Midbrain (tissue), 1 donor: ENCODE measurements around the gene ZDHHC9.
"Not testable (repeated sequence)": the region's sequence is repeated elsewhere in the genome, so short reads cannot be mapped to it uniquely, and the experiment has no call there.

Experiments
- DNase-seq: peaks from one replicate; lab custom pipeline; 2025; lab: John Stamatoyannopoulos, UW

Gene ZDHHC9

GRCh38 chrX:129843459-129844306, at the start of gene ZDHHC9:
Gene ZDHHC9, minus strand, starts transcription at chrX:129843886. Its CDS starts 1,941 bp downstream, at chrX:129841945.
- peak; percentile 89 for DNase-seq

GRCh38 chrX:129877401-129877800, 33.7 kb upstream of the ZDHHC9 start:
- no peak for DNase-seq

DNA sequence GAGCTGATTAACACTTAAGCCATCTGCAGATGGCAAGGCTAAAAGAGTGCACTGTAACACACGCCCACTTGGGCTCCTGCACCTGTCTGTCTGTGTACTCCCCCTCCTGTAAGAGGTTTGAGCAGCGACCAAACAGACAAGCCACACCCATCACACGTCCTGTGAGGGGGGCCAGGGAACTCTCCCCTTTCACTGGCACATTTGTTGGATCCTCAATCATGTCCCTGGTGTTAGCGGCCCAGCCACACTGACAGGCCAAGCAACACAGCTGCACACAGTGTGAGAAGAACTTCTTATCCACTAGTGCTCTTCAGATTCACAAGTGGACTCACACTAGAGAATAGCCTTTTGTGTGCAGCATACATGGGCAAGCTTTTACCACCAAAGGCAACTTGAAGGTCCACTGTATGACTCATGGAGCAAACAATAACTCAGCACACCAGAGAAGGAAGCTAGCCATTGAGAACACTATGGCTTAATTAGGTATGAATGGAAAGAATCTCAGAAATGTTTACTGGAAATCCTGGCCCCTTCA, 33.2 kb upstream of the ZDHHC9 start:
- no peak for DNase-seq

DNA sequence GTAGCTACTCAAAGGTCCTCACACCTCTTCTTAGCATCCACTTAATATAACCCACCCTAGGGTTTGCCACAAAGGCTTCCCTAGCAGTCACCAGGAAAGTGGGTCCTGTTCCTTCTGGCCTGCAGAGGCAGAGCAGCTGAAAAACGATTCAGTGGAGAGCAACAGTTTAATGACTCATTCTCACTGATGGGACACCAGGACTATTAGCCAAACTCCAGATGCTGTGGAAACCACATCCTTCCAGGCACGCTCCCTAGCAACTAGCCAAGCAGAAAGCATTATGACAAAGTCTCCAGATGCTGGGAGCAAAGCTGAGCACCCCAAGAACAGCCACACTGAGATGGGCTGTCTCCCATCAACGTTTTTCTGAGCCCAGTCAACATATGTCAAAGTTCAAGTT, 32.0 kb upstream of the ZDHHC9 start:
- no peak for DNase-seq

GRCh38 chrX:129872524-129872923, 28.8 kb upstream of the ZDHHC9 start:
- DNase-seq, result no peak

- DNase-seq, result not testable (repeated sequence)
These were observed 22.6 kb upstream of the ZDHHC9 start for GRCh38 chrX:129866321-129866720.

DNA sequence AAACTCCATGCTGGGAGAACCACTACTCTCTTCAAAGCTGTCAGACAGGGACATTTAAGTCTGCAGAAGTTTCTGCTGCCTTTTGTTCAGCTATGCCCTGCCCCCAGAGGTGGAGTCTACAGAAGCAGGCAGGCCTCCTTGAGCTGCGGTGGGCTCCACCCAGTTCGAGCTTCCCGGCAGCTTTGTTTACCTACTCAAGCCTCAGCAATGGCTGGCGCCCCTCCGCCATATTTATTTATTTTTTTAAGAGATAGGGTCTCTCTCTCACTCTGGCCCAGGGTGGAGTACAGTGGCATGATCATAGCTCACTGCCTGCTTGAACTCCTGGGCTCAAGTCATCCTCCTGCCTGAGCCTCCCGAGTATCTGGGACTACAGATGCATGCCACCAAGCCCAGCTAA, 15.4 kb upstream of the ZDHHC9 start:
- DNase-seq, result not testable (repeated sequence)

DNA sequence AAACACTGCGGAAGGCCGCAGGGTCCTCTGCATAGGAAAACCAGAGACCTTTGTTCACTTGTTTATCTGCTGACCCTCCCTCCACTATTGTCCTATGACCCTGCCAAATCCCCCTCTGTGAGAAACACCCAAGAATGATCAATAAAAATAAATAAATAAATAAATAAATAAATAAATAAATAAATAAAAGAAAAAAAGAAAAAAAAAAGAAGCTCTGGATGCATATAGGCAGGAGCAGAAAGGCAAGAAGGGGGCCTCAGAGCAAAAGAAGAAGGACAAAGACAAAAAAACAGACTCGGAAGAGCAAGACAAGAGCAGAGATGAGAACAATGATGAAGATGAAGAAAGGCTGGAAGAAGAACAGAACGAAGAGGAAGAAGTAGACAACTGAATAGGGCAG, 8.1 kb upstream of the ZDHHC9 start:
- not testable (repeated sequence) for DNase-seq

GRCh38 chrX:129846716-129847115, 3.0 kb upstream of the ZDHHC9 start:
- DNase-seq, result no peak

DNA sequence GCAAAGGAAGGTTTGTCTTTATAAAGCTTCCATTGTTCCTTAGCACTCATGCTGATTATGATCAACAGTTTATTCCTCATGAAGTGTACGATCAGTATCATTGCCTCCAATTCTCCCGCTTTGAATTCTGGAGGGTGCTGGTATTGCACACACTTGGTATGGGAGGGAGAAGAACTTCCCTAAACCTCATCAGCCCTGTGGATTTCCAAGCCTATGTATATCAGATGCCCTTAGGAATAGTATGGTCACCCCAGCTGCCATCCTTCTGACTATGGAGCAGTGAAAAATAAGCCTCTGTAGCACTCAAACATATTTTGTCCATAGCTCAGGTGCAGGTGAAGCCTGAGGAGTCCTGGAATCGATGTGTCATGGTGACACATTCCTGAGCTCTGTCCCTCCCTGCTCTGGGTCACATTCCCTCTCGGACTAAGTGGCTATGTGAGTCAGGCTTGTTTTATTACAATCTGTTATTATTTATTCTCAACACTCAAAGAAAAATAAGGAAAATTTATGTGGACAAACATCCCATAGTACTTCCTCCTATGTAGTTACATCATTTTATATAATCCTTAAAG, 2.0 kb upstream of the ZDHHC9 start:
- DNase-seq, result no peak

DNA sequence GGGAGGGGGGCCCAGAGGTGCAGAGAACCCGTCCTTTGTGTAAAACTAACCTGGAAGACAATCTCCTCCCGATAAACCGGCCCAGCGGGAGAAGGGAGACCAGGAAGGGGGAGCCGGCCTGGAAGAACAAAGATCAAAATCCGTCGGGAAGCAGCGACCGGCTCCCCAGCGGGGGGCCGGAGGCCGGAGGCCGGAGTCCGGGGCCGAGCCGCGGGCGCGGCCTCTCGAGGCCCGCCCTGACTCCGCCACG, 552 bp downstream of the ZDHHC9 start:
- DNase-seq, result no peak

DNA sequence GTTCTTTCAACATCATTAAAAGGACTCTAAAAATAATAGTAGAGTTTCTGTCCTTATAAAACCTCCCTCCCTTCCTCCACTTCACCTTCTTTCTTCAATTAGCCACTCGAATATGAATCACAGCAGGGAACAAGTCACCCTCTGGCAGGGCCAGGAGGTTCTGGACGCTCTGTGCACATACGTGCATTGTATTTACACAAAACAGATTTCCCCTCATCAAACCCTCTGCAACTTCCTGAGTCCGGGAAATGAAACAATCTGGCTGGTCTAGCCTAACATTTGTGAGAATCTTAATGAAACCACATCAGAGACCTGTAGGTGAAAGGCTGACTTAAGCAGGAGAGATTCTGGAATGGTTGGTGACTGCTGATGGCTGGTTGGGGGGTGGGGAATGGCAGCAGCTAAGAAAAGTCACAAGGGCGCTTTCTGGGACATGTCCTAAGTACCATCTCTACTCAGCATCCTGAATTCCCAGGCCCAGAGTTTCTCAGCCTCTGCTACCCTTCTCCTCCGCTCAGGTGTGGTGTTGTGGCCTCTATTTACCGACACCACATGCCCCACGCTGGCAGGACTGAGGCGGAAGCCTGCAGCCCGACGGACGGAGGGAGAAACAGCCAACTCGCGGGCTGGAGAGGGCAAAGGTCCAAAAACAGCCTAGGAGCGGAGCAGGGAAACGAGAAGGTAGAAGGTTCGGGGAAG, 1.0 kb downstream of the ZDHHC9 start:
- no peak for DNase-seq

DNA sequence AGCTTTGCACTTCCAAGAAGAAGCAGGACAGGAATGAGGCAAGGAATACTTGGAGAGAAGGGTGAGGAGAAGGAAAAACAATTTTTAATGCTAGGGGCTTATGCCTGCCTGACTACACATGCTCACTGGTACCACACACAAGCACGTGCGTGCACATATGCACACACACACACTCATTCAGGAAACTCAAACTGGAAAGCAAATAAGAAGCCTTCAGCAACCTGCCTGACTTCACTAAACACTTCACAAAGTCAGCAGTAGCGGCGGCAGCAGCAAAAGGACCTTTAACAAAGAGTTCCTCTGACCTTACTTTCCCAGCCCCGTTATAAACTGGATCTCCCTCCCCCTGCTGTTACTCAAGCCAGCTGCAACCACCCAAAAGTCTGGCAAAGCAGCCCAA, 3.3 kb downstream of the ZDHHC9 start:
- no peak for DNase-seq

DNA sequence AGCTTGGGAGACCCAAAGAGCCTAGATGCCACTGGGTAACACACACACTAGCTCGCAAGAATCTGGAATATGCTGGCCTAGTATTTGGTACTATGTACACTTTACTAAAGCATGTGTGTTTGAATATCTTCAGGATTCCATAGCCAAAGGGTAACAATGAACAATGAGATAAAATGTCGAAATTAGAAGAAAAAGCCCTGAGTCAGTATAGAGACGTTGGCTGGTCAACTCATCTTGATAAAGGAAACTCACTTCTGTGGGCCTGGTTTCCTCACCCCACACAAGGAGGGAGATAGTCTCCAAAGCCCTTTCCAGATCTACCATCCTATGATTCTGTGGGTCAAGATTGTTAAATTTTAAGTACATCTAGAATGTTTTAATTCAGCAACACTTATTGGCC, 6.9 kb downstream of the ZDHHC9 start:
- no peak for DNase-seq

DNA sequence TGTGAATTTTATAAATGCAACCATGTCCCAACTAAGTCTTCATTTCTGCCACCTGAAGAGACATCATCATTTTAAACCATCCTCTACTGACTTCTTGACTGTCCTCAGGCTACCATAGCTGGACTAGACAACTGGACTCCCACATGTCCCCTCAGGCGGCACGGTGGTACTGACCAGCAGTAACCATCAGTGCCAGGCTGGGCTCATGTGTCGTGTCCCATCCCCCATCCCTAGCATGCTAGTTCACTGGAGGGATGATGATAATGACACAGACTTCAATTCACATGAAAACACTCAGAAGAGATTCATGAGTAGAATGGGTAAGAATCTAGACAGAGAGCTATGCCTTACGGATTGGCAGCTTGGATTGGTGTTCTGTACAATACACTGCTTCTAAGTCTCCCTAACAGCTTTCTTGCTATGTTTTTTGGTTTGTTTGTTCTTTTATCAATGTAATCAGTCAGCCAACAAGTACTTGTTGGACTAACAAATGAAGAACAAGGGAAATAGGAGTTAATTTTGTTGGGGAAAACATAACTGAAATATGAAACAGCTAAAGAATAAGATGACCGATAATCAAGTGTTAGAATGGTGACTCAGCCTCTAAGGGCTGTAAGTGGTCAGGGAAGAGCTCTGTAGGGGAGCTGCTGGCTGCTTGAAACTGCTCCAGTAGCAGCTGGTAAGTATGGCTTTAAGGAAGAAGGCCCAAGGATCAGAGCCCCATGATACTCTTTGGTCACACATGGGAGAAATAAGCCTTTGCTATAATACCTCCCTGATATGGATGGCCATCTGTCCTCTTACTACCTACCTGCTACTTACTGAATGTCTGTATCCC, 10.3 kb downstream of the ZDHHC9 start:
- peak; percentile 51 for DNase-seq

DNA sequence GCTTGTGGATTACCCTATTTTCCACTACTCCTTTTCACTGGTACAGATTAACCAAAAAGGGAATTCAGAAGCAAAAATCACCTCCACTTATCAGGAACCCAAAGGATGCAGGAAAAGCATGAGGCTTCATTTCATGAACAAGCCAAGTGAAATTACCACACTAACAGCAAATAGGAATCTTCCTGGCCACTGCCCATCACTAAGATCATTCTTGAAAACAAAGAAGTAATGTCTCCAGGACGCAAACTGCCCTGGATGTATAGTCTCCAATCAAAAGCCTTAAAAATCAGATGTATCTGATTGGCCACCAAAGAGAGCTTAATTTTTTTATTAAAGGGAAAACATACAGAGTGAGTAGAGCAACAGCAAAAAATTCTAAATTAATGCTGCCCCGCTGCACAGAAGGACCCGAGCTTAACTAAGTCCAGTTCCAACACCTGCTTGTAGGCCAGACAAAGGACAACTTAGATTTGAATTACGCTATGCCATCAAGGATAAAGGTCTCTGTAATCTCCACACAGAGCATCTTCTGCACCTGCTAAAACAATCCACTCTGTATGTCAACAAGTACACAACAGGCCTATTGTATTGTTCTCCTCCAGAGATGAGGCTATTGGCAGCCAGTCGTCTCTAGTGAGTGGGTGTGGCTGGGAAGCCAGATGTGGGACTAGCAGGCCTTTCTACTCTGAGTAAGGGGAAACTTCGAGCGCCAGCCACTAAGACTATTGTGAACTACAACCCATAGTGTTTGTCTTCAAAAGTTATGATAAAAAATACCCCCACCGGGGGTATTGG, 12.4 kb downstream of the ZDHHC9 start:
- peak; percentile 86 for DNase-seq

DNA sequence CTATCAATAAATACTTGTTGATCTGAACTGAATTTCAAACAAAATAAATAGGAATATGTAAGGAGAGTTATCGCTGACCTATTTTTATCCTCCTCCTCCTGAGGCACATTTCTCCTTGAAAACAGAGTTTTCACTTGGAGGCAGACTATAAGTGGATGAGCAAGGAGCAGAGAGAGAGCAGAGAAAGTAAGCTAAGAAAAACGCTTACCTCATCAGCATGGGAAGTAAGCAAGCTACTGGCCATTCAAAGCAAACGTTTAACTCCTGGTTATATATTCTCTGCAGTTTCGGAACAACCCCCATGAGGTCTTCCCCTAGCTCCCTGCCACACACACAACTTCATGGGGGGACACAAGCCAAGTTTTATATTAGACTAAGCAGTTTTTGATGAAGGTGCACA, 13.2 kb downstream of the ZDHHC9 start:
- DNase-seq, result no peak

DNA sequence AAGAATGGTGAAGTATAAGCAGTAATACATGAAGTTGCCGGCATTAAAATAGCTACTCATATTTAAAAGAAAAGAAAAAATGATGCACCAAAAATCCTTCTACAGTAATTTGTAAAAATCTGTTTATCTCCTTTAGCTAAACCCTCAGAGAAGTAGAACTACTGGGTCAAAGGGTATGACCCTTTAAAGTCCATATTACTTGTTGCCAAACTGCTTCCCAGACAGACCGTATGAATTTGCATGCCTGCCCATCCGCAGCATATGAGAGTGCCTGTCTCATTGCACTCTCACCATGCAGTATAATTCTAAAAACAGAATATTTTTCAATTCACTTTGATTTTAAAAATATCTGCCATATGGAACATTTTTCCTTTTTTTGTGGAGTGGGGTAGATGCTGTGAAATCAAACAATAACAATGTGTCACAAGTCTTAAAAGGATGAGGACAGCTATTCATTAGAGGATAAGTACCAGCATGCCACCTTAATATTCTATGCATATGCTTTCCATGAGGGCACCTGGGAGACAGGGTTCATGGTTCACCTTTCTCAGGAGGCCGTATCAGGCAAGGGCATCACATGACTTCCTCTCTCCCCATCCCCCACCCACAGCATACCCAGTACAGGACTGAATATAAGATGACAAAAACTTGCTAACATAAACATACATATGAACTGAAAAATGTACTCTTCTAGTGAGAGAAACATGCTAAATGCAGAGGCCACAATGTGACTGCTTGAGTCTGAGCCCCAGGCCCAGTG, 17.8 kb downstream of the ZDHHC9 start:
- DNase-seq, result no peak

DNA sequence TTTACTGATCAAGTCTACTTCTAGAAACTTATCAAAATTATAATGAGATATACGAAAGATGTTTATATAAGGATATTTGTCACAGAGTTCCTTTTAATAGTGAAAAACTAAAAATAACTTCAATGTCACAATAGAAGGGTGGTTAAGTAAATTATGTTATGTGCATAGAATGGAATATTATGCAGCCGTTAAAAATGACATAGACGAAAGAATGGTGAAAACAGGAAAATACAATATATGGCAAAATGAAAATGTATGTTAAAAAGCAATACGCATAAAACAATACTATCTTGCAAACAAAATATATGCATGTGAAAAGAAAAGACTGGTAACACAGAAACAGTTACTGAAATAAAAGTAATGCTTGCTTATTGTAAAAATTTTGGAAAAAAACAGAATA, 19.1 kb downstream of the ZDHHC9 start:
- no peak for DNase-seq

DNA sequence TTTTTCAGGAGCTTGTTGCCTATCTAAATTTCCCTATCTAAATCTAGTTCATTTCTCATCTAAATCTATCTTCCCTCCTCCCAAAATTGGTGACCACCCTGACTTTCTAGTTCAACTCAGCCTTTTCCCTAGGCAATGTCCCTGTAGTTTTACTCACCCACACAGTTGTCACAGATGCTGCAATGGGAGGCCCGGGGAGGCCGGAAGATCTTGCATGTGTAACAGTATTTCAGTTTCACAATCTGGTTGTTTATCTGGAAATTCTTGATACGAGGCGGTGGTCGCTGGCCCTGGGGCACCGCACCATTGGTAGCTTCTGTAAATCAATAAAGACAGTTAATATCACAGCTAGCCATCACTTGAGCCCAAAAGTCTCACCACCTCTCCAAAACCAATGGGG, 20.2 kb downstream of the ZDHHC9 start:
- no peak for DNase-seq

GRCh38 chrX:129823115-129823514, 20.6 kb downstream of the ZDHHC9 start:
- DNase-seq, result peak; percentile 39
